GM18873 (cell line): ENCODE results near the gene CHST8.

Source experiments
- ATAC-seq: cut with Tn5 transposase; IDR thresholded peaks from one replicate; pipeline ENCODE4 v1.9.1; 2021; ENCODE audit warnings: mild to moderate bottlenecking, moderate library complexity, moderate number of reproducible peaks; ENCODE audit not compliant: unreplicated experiment, low FRiP score

The CHST8 gene

DNA sequence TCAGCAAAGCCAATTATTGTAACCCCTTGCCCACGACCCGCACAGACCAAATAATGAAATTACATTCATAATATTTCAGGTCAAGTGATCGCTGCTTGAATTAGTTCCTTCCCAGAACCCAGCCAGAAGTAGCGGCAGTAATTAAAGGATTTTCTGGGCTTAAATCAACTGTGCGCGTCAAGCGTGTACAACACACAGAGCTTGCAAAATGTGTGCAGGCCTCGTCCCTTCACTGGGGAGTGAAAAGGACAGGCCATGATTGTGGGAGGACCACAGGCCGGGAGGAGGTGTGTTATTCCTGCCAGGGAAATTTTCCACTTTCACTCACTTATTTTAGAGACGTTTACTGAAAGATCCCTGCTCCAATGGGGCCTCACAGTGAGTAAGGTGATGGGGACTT, 84.9 kb downstream of the CHST8 start:
- ATAC-seq: no peak

GRCh38 chr19:33712268-33712667, 90.5 kb downstream of the CHST8 start:
- ATAC-seq: no peak

DNA sequence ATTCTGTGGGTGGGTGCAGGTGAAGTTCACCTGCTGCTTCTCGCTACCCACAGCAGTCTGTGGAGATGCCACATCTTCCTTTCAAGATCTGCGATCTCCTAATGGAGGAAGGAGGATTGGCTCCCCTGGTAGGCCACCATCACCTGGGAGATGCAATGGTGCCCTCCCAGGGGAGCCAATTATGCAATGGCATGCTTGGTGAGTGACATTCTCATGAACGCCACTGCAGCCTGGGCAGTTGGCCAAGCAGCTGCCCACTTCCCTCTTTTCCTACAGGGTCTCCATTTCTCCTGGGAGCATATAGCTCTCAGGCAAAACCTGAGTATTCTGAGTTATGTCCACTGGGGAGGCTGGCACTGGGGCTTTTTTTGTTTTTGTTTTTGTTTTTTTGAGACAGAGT, 91.4 kb downstream of the CHST8 start:
- no peak for ATAC-seq

DNA sequence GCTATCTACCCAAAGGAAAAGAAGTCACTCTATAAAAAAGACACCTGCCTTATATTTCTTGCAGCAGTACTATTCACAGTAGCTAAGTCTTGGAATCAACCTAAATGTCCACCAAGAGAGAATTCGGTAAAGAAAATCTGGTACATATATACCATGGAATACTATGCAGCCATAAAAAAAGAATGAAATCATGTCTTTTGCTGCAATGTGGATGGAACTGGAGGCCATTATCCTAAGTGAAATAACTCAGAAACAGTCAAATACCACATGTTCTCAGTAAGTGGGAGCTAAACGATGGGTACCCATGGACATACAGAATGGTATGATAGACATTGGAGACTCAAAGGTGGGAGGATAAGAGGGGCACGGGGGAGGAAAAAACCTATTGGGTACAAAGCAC, 92.4 kb downstream of the CHST8 start:
- no peak for ATAC-seq

DNA sequence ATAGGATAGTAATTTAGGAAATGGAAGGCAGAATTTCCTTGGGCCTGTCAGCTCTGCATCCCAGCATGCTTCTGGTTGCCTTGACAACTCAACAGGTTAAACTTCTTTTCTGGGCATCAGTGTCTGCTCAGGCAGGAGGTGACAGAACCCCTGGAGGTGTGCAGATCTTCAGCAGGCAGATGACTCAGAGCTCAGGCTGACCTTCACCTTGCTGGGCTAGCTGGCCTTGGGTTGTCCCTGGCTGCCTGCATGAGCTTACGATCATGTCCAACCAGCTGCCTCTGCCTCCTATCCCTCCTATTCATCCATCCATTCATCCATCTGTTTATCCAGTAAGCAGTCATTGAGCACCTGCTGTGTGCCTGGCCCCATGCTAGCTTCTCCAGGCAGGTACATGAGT, 93.7 kb downstream of the CHST8 start:
- ATAC-seq: no peak

GRCh38 chr19:33717878-33718277, 96.1 kb downstream of the CHST8 start:
- ATAC-seq: no peak

DNA sequence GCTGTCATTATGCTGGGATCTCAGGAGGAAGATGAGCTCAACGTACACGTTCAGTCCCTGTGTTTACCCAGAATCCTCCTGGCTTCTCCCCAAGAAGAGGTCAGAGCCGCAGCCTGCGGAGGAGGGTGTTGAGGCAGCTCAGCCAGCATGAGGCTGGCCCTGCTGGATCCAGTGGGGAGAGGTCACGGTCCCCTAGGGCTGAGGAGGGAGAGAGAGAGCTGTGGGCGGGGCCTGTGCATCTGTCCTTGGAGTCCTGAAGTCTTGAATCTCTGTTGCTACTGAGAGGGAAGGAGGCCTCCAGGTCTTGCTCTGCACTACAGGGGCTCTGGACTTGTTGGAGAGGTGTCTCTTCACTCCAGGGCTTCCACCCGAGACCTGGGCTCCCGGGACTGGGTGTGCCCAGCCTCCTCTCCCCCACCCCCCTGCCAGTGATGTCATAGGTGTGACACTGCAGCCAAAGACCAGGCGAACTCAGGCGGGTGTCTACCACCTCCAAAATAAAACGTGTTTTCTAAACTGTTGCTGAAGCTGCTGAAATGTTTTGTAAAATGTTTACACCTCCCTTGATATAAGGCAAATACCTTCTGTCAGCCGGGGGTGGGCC, 97.0 kb downstream of the CHST8 start:
- ATAC-seq: no peak

DNA sequence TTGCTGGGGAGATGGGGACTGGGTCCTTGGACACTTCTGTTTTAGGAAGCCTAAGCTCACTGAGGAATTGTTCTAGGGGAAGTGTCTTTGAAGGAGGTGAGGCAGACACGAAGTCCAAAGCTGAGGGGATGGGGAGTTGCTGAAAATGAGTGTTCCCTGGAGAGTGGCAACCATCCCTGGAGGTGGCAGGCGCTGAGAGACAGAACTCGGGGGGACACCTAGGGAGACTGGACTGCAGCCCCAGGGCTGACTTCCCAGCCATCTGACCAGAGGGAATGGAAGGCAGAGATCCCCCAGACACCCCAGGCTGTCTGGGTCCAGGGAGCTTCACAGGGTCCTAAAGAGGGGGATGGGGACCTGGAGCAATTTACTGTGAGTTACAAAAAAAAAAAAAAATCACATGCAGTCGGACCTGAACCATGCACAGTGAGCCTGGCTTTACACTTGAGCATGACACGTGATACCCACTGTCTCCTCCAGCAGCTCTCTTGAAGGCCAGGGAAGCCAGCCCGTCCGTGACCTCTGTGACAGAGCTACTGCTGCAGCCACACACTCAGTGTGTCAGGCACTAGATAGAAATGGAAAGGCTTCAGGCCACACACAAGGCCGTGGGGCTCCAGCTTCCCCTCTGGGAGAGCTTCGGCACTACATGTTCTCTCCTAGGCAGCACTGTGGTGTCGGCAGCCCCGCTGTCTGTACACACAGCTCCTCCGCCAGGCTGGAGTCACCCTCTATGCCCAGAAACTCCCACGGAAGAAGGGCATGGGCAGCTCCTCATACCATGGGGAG, 97.8 kb downstream of the CHST8 start:
- ATAC-seq: no peak

- ATAC-seq: no peak
These were observed 98.4 kb downstream of the CHST8 start for GRCh38 chr19:33720155-33720493.

DNA sequence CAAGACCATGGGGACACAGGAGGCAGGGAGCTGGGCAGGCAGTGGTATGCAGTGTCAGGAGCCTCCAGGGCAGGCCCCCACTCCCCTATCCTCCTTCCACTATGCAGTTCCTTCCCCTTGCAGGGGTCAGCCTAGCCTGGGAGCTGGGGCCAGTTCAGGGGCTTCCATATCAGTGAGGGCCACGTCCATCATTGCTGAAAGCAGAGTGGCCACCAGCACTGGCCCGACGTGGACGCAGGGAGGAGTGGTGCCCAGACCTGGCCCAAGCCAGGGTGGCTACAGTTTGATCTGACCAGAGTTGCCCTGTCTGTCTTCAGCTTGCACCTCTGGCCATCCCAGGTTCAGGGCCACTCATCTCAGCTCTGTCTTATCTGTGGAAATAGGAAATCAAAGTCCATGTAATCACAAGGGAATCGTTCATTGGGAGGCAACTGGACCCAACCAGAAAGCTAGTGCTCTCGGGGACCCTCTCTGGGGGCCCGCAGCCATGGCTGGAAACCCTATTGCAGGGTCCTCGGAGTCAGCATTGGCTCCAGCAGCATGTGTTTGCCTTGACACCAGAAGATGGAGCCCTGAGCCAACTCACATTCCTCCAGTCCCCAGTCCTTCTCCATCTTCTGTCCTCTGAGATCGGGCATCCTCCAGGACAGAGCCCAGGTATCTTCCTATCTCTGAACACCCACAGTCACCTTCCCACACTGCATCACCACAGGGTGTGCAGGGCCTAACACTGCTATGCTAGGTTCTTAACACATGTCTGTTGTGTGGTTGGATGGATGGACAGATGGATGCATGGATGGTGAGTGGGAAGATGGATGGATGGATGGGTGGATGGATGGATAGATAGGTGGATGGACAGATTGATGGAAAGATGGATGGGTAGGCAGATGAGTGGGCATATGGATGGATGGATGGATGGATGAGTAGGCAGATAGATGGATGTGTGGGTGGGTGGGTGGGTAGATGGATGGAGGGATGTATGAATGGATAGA, 99.2 kb downstream of the CHST8 start:
- ATAC-seq: no peak

- no peak for ATAC-seq
These were observed 100.1 kb downstream of the CHST8 start for GRCh38 chr19:33721735-33722297.

GRCh38 chr19:33722456-33723239, 100.9 kb downstream of the CHST8 start:
- ATAC-seq: no peak

DNA sequence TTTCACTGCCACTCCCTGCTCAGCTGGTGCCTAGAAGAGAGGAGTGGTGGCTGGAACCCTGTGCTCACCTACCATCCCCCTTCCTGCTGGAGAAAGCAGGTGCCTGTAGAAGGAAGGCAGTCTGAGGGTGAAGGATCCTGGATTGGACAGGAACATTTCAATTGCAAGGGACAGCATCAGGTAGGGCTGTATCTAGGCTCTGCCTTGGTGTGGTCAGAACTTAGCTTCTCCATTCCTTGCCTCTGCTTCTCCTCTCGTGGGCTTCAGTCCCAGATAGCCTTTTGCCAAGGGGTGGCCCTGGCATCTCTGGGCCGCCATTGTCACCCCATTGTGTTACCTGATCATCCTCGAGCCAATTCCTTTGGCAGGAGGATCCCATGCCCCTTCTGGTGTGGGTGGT, 101.8 kb downstream of the CHST8 start:
- ATAC-seq: no peak

GRCh38 chr19:33724021-33724720, 102.4 kb downstream of the CHST8 start:
- ATAC-seq: no peak

DNA sequence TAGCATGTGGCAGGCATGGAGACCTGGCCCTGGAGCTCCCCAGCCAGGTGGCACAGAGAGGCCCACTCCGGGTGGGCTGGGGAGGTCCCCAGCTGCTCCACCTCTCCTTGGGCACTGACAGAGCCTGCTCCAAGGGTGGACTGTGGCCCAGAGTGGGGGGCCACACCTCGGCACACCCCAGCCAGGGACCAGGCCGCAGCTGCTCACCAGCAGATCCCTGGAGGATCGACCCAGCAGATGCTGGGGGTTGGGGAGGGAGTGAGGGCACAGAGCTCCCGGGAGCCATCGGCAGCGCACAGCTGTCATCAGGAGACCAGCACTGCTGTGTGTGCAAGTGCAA, 102.9 kb downstream of the CHST8 start:
- no peak for ATAC-seq

GRCh38 chr19:33725567-33725966, 103.8 kb downstream of the CHST8 start:
- ATAC-seq: no peak

DNA sequence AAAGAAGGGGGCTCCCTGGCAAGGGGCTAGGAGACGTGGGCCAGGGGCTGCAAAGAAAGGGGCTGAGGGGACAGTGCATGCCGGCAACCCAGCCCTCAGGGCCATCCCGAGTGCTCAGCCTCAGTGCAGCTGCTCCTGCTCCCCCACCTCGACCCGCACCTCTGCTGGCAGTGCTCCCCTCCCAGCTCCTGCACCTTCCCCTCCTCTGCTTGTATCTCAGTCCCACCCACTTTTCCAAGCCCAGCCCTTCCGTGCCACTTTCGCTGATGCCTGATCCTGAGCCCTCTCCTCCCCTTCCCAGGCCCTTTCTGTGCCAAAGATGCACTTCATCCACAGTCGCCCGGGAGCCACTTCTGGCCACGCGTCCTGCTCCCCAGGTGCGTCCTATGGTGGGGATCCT, 105.0 kb downstream of the CHST8 start:
- ATAC-seq: no peak

- no peak for ATAC-seq
These were observed 105.7 kb downstream of the CHST8 start for GRCh38 chr19:33727331-33727998.

DNA sequence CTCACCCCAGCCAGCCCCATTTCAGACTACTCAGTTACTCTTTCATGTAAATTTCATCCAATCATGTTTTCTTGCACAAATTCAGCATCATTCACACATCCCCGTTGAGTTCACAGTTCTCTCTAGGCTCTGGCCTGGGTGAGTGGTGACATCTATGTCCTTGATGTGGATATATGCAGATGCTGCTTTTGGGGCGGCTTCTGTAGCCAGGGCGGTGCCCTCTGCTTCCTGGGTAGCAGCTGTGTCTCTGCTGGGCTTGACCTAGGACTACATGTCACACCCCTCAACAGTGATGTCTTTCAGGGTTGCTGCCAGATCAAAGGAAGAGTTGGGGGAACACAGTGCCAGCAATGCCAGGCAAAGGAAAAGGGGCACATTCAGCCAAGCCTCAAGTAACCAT, 106.4 kb downstream of the CHST8 start:
- ATAC-seq: no peak
